GM12878 (cell line): ENCODE data around the gene CABYR. TPM values are rescaled to one million over a fixed set of nuclear protein-coding genes. Genes with fewer than 3 reads are reported as not detected.

Source experiments
- ATAC-seq: fragments of 200-7000 bp; cut with Tn5 transposase; 3 replicates; pipeline ENCODE4 v1.9.1; 2020; ENCODE audit warnings: mild to moderate bottlenecking, moderate library complexity
- BruUV-seq: library from RNA; stranded (reverse); fragments of 400-500 nt; replicated peaks from 2 replicates; lab custom pipeline; 2021; lab: Mats Ljungman, UMichigan
- CTCF ChIA-PET: fragments of 300-600 bp; sonication (Branson Sonifier 250); formaldehyde crosslinking; extraction: SDS; loops from one replicate; lab custom pipeline; 2021; ENCODE audit warnings: inconsistent platforms; lab: Yijun Ruan, JAX
- POLR2A ChIA-PET: fragments of 350-600 bp; formaldehyde crosslinking; extraction: SDS; loops from one replicate; lab custom pipeline; 2021; ENCODE audit warnings: inconsistent platforms; lab: Charles Lee
- RAD21 ChIA-PET: fragments of 300-600 bp; sonication (Branson Sonifier 250); formaldehyde crosslinking; loops from one replicate; lab custom pipeline; 2023; ENCODE audit warnings: antibody characterized with exemption; ENCODE audit not compliant: unreplicated experiment; lab: Charles Lee
- SMC1A ChIA-PET: fragments of 300-600 bp; sonication (Branson Sonifier 250); formaldehyde crosslinking; loops from one replicate; lab custom pipeline; 2023; ENCODE audit not compliant: unreplicated experiment, uncharacterized antibody; lab: Charles Lee
- DNase-seq: peaks from one replicate; pipeline ENCODE4 v3.0.0-alpha.2; 2011; ENCODE audit warnings: low read depth, low spot score
- FAIRE-seq: peaks from 3 replicates; lab custom pipeline; 2011; peaks lifted over from hg19 to GRCh38; lab: Jason Lieb, UNC
- H2AFZ ChIP-seq: 2 replicates; pipeline ENCODE4 v1.6.0; 2011; ENCODE audit warnings: low read depth, low read length, control low read depth; ENCODE audit not compliant: control insufficient read depth
- H3K27ac ChIP-seq: 2 replicates; pipeline ENCODE4 v1.5.1; 2011; ENCODE audit warnings: control low read depth; ENCODE audit not compliant: control insufficient read depth, insufficient read depth
- H3K27me3 ChIP-seq, 2 experiments: replicated peaks in 1 of 2; 2 replicates each; pipeline versions ENCODE4 v1.6.0 to v1.6.1; 2011; ENCODE audit warnings: low read length in 1 of 2; ENCODE audit not compliant: control insufficient read depth in 2 of 2, insufficient read depth in 2 of 2
- H3K36me3 ChIP-seq, 2 experiments: 2 replicates each; pipeline ENCODE4 v1.5.1; 2011; ENCODE audit warnings: low read length in 1 of 2; ENCODE audit not compliant: control insufficient read depth in 2 of 2, insufficient read depth in 2 of 2
- H3K4me1 ChIP-seq: 2 replicates; pipeline ENCODE4 v1.6.1; 2011; ENCODE audit warnings: mild to moderate bottlenecking, low read length, moderate library complexity, mixed read lengths; ENCODE audit not compliant: control insufficient read depth, insufficient read depth
- H3K4me2 ChIP-seq: 2 replicates; pipeline ENCODE4 v1.6.0; 2011; ENCODE audit warnings: control low read depth; ENCODE audit not compliant: control insufficient read depth, insufficient read depth
- H3K4me3 ChIP-seq: fragments of 200-600 bp; sonication (generic); 2 replicates; pipeline ENCODE4 v1.5.1; 2016
- H3K79me2 ChIP-seq: 2 replicates; pipeline ENCODE4 v1.6.0; 2011; ENCODE audit warnings: low read length; ENCODE audit not compliant: control insufficient read depth, insufficient read depth
- H3K9ac ChIP-seq: 2 replicates; pipeline ENCODE4 v1.8.0; 2011; ENCODE audit warnings: low read length, control low read depth, mixed read lengths; ENCODE audit not compliant: control insufficient read depth, insufficient read depth
- H3K9me3 ChIP-seq: replicated peaks from 3 replicates; pipeline ENCODE4 v1.5.1; 2011; ENCODE audit warnings: mild to moderate bottlenecking, low read length; ENCODE audit not compliant: control insufficient read depth, insufficient read depth
- H4K20me1 ChIP-seq: 2 replicates; pipeline ENCODE4 v1.6.0; 2011; ENCODE audit not compliant: control insufficient read depth, insufficient read depth
- ASH2L ChIP-seq: fragments of 300-600, 200-600 bp; sonication (generic); IDR thresholded peaks from 2 replicates; pipeline ENCODE4 v1.6.1; 2017; ENCODE audit warnings: low read depth, mild to moderate bottlenecking, borderline replicate concordance
- BMI1 ChIP-seq: fragments of 450-650 bp; IDR thresholded peaks from 2 replicates; pipeline ENCODE4 v1.6.1; 2016; ENCODE audit warnings: mild to moderate bottlenecking, moderate library complexity, borderline replicate concordance
- CHD1 ChIP-seq: IDR thresholded peaks from 2 replicates; pipeline ENCODE4 v1.6.1; 2012; ENCODE audit warnings: low read depth, low read length, improper control_type of control experiment
- EZH2 ChIP-seq: IDR thresholded peaks from 2 replicates; pipeline ENCODE4 v1.6.1; 2012; ENCODE audit warnings: low read depth, mild to moderate bottlenecking, control low read depth, inconsistent platforms, low read length, borderline replicate concordance; ENCODE audit not compliant: control insufficient read depth
- HDAC2 ChIP-seq: fragments of 200-600 bp; sonication (generic); IDR thresholded peaks from 2 replicates; pipeline ENCODE4 v1.6.1; 2017
- HSF1 ChIP-seq: fragments of 150-350 bp; IDR thresholded peaks from 2 replicates; pipeline ENCODE4 v1.6.1; 2014; ENCODE audit warnings: mild to moderate bottlenecking, low read depth, low read length
- IRF5 ChIP-seq: fragments of 450-650 bp; IDR thresholded peaks from 2 replicates; pipeline ENCODE4 v1.6.1; 2017; ENCODE audit warnings: borderline replicate concordance
- MAX ChIP-seq: IDR thresholded peaks from 2 replicates; pipeline ENCODE4 v1.6.1; 2012; ENCODE audit warnings: low read depth, low read length, improper control_type of control experiment
- MTA3 ChIP-seq: IDR thresholded peaks from 2 replicates; pipeline ENCODE4 v1.6.1; 2012; ENCODE audit warnings: low read length, inconsistent platforms, borderline replicate concordance
- NBN ChIP-seq: fragments of 450-650 bp; IDR thresholded peaks from 2 replicates; pipeline ENCODE4 v1.6.1; 2016
- NR2C1 ChIP-seq: fragments of 450-650 bp; IDR thresholded peaks from 2 replicates; pipeline ENCODE4 v1.6.1; 2017; ENCODE audit warnings: antibody characterized with exemption, mild to moderate bottlenecking, moderate library complexity
- POLR2A ChIP-seq: IDR thresholded peaks from 2 replicates; pipeline ENCODE4 v1.6.1; 2011; ENCODE audit warnings: low read depth, mild to moderate bottlenecking, low read length
- ZNF24 ChIP-seq: fragments of 450-650 bp; IDR thresholded peaks from 2 replicates; pipeline ENCODE4 v1.6.1; 2017; ENCODE audit warnings: antibody characterized with exemption, mild to moderate bottlenecking
- ZNF384 ChIP-seq: IDR thresholded peaks from 2 replicates; pipeline ENCODE4 v1.6.1; 2012; ENCODE audit warnings: low read depth, mild to moderate bottlenecking, low read length, improper control_type of control experiment, borderline replicate concordance
- WGBS: methylation state at CpG from one replicate; pipeline ENCODE4 v1.1.6; 2016; ENCODE audit warnings: low lambda C conversion rate; ENCODE audit not compliant: insufficient replicate concordance, insufficient coverage; ENCODE audit errors: missing lambda C conversion rate; 5-methylcytosine and 5-hydroxymethylcytosine counted together
- in situ Hi-C: fragments of 300-500 bp; cut with MboI; formaldehyde crosslinking; loops from 9 replicates; pipeline ENCODE4 v1.14.3; 2018; ENCODE audit warnings: mixed read lengths
- intact Hi-C: fragments of 100-400 bp; cut with micrococcal nuclease; formaldehyde crosslinking; loops from one replicate; pipeline ENCODE4 v1.14.2; 2022; ENCODE audit not compliant: unreplicated experiment
- polyA plus RNA-seq, 11 experiments: library from polyadenylated mRNA; depleted of rRNA in 4 of 11; unstranded in 6 of 11; stranded (reverse) in 5 of 11; fragments of >200 nt; fragmentation: Nextera tagmentation in 4 of 11; fragmentation: Illumina TruSeq in 1 of 11; extraction: Ambion mirVana in 4 of 11; extraction: Trizol in 1 of 11; gene quantifications; 1 replicate in 1 of 11; 2 replicates in 10 of 11; pipeline versions ENCODE4 v1.2.1 to v1.2.3, GENCODE V29; 2011 to 2016; ENCODE audit warnings: inconsistent platforms in 2 of 11, missing spikeins in 2 of 11, low read depth in 1 of 11
- total RNA-seq, 4 experiments: library from RNA; depleted of rRNA in 3 of 4; stranded (reverse); fragments of >200 nt in 3 of 4; fragmentation: Illumina TruSeq in 1 of 4; extraction: Trizol in 1 of 4; gene quantifications; 2 replicates each; pipeline versions ENCODE4 v1.2.1 to v1.2.3, GENCODE V29; 2013 to 2021

CABYR gene
- total and polyA plus RNA-seq, 10 of the 15 experiments (the other 5 are each of a cell fraction or from before 2014, with no cell fraction given): 0.29 to 2.8 (median 1.7) TPM

- BruUV-seq: no TSS peak
- Histone ChIP-seq H3K36me3 (no peaks in the 10 kb centered on the region), H3K9me3 (no peaks in the 10 kb centered on the region), H3K4me2 (no peak overlapping the region), H3K4me3 (no peak overlapping the region), H3K9ac (no peak overlapping the region), H4K20me1 (no peaks in the 10 kb centered on the region), H3K27me3 (peaks cover 0 to 3% of the 10 kb centered on the region in 2 experiments; a peak in 3 of 4 replicates), H3K79me2 (no peaks in the 10 kb centered on the region), H3K27ac (no peak overlapping the region), H2AFZ (no peak overlapping the region), H3K4me1 (no peaks in the 10 kb centered on the region)
- POLR2A ChIA-PET: no interaction called here
- RAD21 ChIA-PET: no interaction called here
- SMC1A ChIA-PET: no interaction called here
- FAIRE-seq: no peak
- intact Hi-C loops: no loop called here
- no peak for DNase-seq
- WGBS: 25% methylated on average over 9 of the region's 11 CpGs
- TF ChIP-seq BMI1: no peak
- TF ChIP-seq EZH2: no peak
- no peak for TF ChIP-seq ZNF384
- no peak for TF ChIP-seq ZNF24
- no peak for TF ChIP-seq IRF5
- no peak for TF ChIP-seq NBN
- no peak for TF ChIP-seq HSF1
- no peak for TF ChIP-seq HDAC2
- no peak for TF ChIP-seq NR2C1
- no peak for TF ChIP-seq POLR2A
- no peak for TF ChIP-seq ASH2L
- no peak for TF ChIP-seq MTA3
- no peak for TF ChIP-seq MAX
- TF ChIP-seq CHD1: no peak
- in situ Hi-C loops: no loop called here
- CTCF ChIA-PET: no interaction called here
- ATAC-seq: no peak
These were observed 61.8 kb downstream of the CABYR start for GRCh38 chr18:24200494-24201290.
